ENCODE measurements around the gene RAD51B.

The RAD51B gene

DNA sequence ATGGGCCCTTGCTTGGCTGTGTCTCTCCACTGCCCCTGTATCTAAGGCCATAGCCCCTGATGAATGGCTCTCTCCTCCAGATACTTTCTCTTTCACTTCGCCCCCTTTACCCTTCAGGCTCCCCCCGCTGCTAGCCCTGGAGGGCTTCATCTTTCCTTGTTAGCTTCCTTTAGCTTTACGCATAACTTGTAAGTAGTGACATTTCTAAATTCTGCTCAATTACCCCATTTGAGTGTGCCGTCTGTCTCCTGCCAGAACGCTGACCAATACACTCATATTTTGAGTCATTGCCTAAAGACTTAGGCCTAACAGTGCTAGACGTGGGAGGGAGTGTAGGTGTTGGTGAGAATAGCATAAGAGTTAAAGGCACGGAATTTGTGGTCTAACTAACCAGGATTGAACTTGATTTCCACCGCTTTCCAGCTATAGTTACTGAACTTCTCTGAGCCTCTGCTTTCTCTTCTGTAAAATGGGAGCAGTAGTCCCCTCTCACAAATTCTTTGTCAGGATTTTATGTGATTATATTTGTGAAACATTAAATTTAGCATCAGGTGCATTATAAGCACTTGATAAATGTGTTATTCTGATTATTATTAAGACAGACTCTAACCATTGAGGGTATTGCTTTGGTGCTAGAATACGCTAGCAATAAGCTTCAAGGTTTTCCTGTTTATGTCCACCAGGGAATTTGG is 844.0 kb downstream of the RAD51B start:
- DNase-seq (ENCODE audit: low read depth in 1 of 2, low spot score in 1 of 2), result no peak
- TF ChIP-seq SPI1 (IDR thresholded peaks at IDR 0.05; ENCODE audit: borderline replicate concordance, low read depth) (no peak), GABPA (IDR thresholded peaks at IDR 0.05; ENCODE audit: low read depth) (no peak), POLR2AphosphoS5 (IDR thresholded peaks at IDR 0.05; ENCODE audit: low read depth) (no peak)
- TF ChIP-seq, protein P1, sequence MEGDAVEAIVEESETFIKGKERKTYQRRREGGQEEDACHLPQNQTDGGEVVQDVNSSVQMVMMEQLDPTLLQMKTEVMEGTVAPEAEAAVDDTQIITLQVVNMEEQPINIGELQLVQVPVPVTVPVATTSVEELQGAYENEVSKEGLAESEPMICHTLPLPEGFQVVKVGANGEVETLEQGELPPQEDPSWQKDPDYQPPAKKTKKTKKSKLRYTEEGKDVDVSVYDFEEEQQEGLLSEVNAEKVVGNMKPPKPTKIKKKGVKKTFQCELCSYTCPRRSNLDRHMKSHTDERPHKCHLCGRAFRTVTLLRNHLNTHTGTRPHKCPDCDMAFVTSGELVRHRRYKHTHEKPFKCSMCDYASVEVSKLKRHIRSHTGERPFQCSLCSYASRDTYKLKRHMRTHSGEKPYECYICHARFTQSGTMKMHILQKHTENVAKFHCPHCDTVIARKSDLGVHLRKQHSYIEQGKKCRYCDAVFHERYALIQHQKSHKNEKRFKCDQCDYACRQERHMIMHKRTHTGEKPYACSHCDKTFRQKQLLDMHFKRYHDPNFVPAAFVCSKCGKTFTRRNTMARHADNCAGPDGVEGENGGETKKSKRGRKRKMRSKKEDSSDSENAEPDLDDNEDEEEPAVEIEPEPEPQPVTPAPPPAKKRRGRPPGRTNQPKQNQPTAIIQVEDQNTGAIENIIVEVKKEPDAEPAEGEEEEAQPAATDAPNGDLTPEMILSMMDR (IDR thresholded peaks at IDR 0.05; ENCODE audit: insufficient read depth, low read length), result no peak
- TF ChIP-seq, protein P2, sequence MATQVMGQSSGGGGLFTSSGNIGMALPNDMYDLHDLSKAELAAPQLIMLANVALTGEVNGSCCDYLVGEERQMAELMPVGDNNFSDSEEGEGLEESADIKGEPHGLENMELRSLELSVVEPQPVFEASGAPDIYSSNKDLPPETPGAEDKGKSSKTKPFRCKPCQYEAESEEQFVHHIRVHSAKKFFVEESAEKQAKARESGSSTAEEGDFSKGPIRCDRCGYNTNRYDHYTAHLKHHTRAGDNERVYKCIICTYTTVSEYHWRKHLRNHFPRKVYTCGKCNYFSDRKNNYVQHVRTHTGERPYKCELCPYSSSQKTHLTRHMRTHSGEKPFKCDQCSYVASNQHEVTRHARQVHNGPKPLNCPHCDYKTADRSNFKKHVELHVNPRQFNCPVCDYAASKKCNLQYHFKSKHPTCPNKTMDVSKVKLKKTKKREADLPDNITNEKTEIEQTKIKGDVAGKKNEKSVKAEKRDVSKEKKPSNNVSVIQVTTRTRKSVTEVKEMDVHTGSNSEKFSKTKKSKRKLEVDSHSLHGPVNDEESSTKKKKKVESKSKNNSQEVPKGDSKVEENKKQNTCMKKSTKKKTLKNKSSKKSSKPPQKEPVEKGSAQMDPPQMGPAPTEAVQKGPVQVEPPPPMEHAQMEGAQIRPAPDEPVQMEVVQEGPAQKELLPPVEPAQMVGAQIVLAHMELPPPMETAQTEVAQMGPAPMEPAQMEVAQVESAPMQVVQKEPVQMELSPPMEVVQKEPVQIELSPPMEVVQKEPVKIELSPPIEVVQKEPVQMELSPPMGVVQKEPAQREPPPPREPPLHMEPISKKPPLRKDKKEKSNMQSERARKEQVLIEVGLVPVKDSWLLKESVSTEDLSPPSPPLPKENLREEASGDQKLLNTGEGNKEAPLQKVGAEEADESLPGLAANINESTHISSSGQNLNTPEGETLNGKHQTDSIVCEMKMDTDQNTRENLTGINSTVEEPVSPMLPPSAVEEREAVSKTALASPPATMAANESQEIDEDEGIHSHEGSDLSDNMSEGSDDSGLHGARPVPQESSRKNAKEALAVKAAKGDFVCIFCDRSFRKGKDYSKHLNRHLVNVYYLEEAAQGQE (IDR thresholded peaks at IDR 0.05; ENCODE audit: insufficient replicate concordance, low read depth), result no peak
- H3K4me3 ChIP-seq (replicated peaks; ENCODE audit: insufficient read depth, low read length), result no peak overlapping the region
- no peak overlapping the region for H3K27ac ChIP-seq (replicated peaks)
- H3K27me3 ChIP-seq (ENCODE audit: insufficient read depth, poor library complexity, severe bottlenecking), result no peaks in the 10 kb centered on the region

DNA sequence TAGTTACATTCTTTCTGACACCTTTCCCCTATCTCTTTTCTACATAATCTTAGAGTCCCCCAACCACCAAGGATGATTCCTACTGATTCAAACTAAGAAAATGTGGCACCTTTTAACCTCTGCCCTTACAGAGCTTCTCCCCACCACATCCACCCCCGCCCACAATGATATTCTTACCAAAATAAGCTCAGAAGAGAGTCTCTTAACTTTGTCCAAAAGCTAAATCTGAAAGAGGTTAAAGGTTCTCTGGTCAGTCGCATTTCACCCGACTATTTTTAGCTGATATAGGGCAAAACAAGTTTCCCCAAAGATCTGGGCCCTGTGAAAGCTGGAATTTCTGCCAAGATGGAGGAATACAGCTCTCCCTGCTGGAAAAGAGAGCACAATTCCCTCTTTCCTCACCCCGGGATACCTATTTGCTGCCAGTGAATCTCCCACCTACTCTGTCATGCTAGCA is 844.7 kb downstream of the RAD51B start:
- DNase-seq (ENCODE audit: low read depth in 1 of 2, low spot score in 1 of 2), result no peak
- no peak for TF ChIP-seq GABPA (IDR thresholded peaks at IDR 0.05; ENCODE audit: low read depth)
- no peak for TF ChIP-seq POLR2AphosphoS5 (IDR thresholded peaks at IDR 0.05; ENCODE audit: low read depth)
- no peak for TF ChIP-seq SPI1 (IDR thresholded peaks at IDR 0.05; ENCODE audit: borderline replicate concordance, low read depth)
- TF ChIP-seq, protein P2 (IDR thresholded peaks at IDR 0.05; ENCODE audit: insufficient replicate concordance, low read depth), result no peak
- no peak overlapping the region for H3K4me3 ChIP-seq (replicated peaks; ENCODE audit: insufficient read depth, low read length)
- no peak overlapping the region for H3K27ac ChIP-seq (replicated peaks)
- H3K27me3 ChIP-seq (ENCODE audit: insufficient read depth, poor library complexity, severe bottlenecking), result no peaks in the 10 kb centered on the region

DNA sequence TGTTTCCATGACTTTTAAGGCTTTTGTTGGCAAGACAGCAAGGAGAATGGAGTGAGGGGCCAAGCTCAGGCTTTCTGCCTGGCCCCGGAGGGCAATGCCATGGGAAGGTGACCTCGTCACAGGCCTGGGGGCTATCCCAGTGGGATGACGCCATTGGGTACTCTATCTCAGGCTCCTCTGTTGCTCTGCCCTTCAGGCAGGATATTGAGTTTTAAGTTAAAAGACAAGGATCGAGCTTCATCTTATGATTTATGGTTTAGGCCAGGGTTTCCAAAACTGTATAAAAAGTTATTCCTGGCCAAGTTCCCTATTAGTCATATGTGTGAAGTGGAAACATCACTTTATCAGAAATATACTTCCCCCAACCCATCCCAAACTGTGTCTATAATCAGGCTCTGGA is 845.6 kb downstream of the RAD51B start:
- Histone ChIP-seq H3K4me3 (replicated peaks; ENCODE audit: insufficient read depth, low read length) (no peak overlapping the region), H3K27me3 (ENCODE audit: insufficient read depth, poor library complexity, severe bottlenecking) (no peaks in the 10 kb centered on the region), H3K27ac (replicated peaks) (no peak overlapping the region)
- no peak for DNase-seq (ENCODE audit: low read depth in 1 of 2, low spot score in 1 of 2)
- TF ChIP-seq GABPA (IDR thresholded peaks at IDR 0.05; ENCODE audit: low read depth), result no peak
- TF ChIP-seq, protein P2 (IDR thresholded peaks at IDR 0.05; ENCODE audit: insufficient replicate concordance, low read depth), result no peak
- no peak for TF ChIP-seq SPI1 (IDR thresholded peaks at IDR 0.05; ENCODE audit: borderline replicate concordance, low read depth)
- TF ChIP-seq, protein P1 (IDR thresholded peaks at IDR 0.05; ENCODE audit: insufficient read depth, low read length), result no peak
- TF ChIP-seq POLR2AphosphoS5 (IDR thresholded peaks at IDR 0.05; ENCODE audit: low read depth), result no peak

All from HL-60 (cell line).